SK-N-MC (cell line): Measurements from ENCODE around the gene UBXN6.

Experiments
- DNase-seq: peaks from one replicate; pipeline ENCODE4 v3.0.0-alpha.2; 2011; ENCODE audit warnings: low read depth, low spot score
- H3K27ac ChIP-seq: fragments of 200-600 bp; sonication (generic); 2 replicates; pipeline ENCODE4 v1.5.1; 2016; ENCODE audit warnings: mixed run types
- H3K36me3 ChIP-seq: fragments of 200-600 bp; sonication (generic); 2 replicates; pipeline ENCODE4 v1.6.1; 2017; ENCODE audit warnings: antibody characterized with exemption, low read length, mixed read lengths; ENCODE audit not compliant: insufficient read depth
- H3K4me3 ChIP-seq: fragments of 200-600 bp; sonication (generic); 2 replicates; pipeline ENCODE4 v1.5.1; 2016
- H3K9ac ChIP-seq: fragments of 200-600 bp; sonication (generic); 2 replicates; pipeline ENCODE4 v1.8.0; 2017; ENCODE audit warnings: mixed run types, mixed read lengths; ENCODE audit not compliant: insufficient read length
- H3K9me3 ChIP-seq: fragments of 200-600 bp; sonication (generic); 2 replicates; pipeline ENCODE4 v1.6.1; 2017; ENCODE audit warnings: low read depth, mild to moderate bottlenecking, antibody characterized with exemption, low read length, moderate library complexity, mixed read lengths
- EZH2 ChIP-seq: fragments of 200-600 bp; sonication (generic); IDR thresholded peaks from one replicate; pipeline ENCODE4 v1.6.1; 2017; ENCODE audit warnings: antibody characterized with exemption
- FOXP2 ChIP-seq: optimal IDR thresholded peaks from 2 replicates; pipeline ENCODE3; 2011; ENCODE audit warnings: mild to moderate bottlenecking, moderate library complexity; ENCODE audit not compliant: insufficient read depth; ENCODE audit errors: extremely low read length, control extremely low read depth
- POLR2AphosphoS5 ChIP-seq: IDR thresholded peaks from 2 replicates; pipeline ENCODE4 v1.6.1; 2012; ENCODE audit warnings: mild to moderate bottlenecking, low read depth, low read length, borderline replicate concordance

The UBXN6 gene

DNA sequence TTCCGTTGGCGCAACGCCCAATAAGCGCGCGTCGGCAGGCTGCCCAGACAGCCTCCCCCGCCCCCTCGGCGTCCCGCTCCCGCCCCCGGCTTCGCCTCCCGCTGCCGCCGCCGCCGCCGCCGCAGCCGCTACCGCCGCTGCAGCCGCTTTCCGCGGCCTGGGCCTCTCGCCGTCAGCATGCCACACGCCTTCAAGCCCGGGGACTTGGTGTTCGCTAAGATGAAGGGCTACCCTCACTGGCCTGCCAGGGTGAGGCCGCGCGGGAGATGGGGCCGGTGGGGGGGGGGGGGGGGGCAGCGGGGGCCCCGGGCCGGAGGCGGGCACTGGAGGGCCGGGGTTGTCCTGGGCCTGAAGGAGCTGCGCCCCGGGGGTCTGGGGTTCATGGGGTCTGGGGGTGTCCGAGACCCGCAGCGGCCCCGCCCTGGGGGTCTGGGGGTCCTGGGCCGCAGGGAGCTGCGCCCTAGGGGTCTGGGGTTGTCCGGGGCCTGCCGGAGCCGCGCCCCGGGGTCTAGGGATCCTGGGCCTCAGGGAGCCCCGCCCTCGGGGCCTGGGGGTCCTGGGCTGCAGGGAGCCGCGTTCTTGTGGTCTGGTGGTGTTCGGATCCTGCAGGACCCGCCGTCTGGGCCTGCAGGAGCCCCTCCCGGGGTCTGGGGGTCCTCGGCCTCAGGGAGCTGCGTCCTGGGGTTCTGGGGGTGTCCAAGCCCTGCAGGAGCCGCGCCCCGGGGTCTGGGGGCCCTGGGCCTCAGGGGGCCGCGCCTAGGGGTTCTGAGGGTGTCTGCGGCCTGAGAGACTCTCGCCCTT, 14.8 kb upstream of the UBXN6 start, which contains the start of gene HDGFL2:
HDGFL2 (plus strand) TSS at position 124 of the 801 bp plus-strand sequence; CDS start at position 178, 54 bp downstream.
- peak within 1 kb of the TSS; percentile 78 for H3K27ac ChIP-seq
- no peak for DNase-seq
- TF ChIP-seq EZH2 (no peak), POLR2AphosphoS5 (no peak; the same call in 1 of the 2 replicates), FOXP2 (no peak)

DNA sequence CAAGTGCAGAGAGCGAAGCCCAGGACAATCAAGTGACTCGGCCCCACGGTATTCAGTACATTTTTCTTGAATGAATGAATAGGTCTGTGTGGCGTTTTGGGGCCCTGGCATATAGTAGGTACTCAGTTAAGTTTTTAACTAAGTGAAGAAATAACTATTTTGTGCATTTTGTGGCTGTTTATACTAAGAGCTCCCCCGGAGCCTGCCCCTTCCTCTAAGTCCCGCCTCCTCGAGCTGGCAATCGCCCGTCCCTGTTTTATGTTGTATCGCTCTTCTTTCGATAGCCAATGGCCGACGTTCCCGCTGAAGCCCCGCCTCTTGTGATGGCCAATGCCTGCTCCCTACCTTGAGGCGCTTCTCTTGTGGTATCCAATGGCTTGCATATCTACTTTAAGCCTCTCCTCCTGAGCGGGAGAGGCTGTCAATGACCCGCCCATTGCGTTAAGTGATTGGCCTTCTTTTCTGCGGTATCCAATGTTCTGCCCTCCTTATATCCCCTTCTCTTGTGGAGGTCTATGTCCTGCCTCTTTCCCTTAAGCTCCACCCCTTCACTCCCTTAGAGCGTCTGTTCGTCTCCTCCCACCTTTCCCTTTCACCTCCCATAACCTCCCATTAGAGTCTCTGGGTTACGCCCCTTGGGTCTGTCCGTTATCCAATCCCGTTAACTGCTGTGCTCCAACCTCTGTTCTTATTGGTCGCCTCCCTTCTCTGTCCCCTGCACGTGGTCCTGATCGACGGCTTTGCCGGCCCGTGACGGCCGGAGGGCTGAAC, 14.0 kb upstream of the UBXN6 start:
- Histone ChIP-seq H3K36me3 (peaks cover 8% of the 10 kb centered on the region; the same call in 1 of the 2 replicates), H3K4me3 (peak overlapping the region; percentile 94), H3K9ac (peak overlapping the region; percentile 87), H3K27ac (peak overlapping the region; percentile 78), H3K9me3 (no peaks in the 10 kb centered on the region)
- peak; percentile 100 for DNase-seq
- TF ChIP-seq POLR2AphosphoS5 (0 out of 2 replicates have a peak, but pooled peaks have one; percentile 38), EZH2 (no peak)

More for the DNA sequence above, 14.8 kb upstream of the UBXN6 start, which contains the start of gene HDGFL2:
- peak within 1 kb of the TSS; percentile 94 for H3K4me3 ChIP-seq
- peak within 1 kb of the TSS; percentile 87 for H3K9ac ChIP-seq
- no peaks in the 10 kb centered on the region for H3K9me3 ChIP-seq
- H3K36me3 ChIP-seq, result peaks cover 16% of the 10 kb centered on the region; the same call in 1 of the 2 replicates

- no peak overlapping the region for H3K9ac ChIP-seq
- DNase-seq, result no peak
- H3K27ac ChIP-seq, result no peak overlapping the region
- H3K9me3 ChIP-seq, result no peaks in the 10 kb centered on the region
- H3K36me3 ChIP-seq, result no peaks in the 10 kb centered on the region
- TF ChIP-seq FOXP2 (no peak), EZH2 (no peak)
- no peak overlapping the region for H3K4me3 ChIP-seq
These were observed 10.2 kb upstream of the UBXN6 start for GRCh38 chr19:4467835-4468234.

DNA sequence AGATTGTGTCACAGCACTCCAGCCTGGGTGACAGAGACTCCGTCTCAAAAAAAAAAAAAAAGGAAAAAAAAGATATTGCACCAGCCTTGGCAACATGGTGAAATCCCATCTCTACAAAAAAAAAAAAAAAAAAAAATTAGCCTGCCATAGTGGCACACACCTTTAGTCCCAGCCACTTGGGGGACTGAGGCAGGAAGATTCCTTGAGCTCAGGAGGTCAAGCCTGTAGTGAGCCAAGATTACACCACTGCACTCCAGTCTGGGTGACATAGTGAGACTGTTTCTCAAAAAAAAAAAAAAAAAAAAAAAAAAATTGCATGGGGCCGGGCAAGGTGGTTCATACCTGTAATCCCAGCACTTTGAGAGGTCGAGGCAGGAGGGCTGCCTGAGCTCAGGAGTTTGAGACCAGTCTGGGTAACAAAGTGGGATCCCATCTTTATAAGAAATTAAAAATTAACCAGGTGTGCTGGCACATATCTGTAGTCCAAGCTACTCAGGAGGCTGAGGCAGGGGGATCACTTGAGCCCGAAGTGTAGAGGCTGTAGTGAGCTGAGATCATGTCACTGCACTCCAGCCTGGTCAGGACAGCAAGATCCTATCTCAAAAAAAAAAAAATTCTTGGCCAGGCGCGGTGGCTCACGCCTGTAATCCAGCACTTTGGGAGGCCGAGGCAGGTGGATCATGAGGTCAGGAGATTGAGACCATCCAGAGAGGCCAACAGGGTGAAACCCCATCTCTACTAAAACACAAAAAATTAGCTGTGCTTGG, 7.4 kb upstream of the UBXN6 start:
- H3K27ac ChIP-seq, result no peak overlapping the region
- no peak overlapping the region for H3K9ac ChIP-seq
- H3K9me3 ChIP-seq, result no peaks in the 10 kb centered on the region
- H3K36me3 ChIP-seq, result no peaks in the 10 kb centered on the region
- TF ChIP-seq FOXP2 (no peak), EZH2 (no peak), POLR2AphosphoS5 (no peak)
- no peak overlapping the region for H3K4me3 ChIP-seq
- no peak for DNase-seq

- peak overlapping the region; percentile 86; the same call in 1 of the 2 replicates for H3K27ac ChIP-seq
- peak overlapping the region; percentile 84 for H3K4me3 ChIP-seq
- peaks cover 10% of the 10 kb centered on the region; the same call in 1 of the 2 replicates for H3K36me3 ChIP-seq
- peak overlapping the region; percentile 90 for H3K9ac ChIP-seq
- no peak for TF ChIP-seq FOXP2
- no peak for TF ChIP-seq EZH2
- no peak for TF ChIP-seq POLR2AphosphoS5
- no peak for DNase-seq
- no peaks in the 10 kb centered on the region for H3K9me3 ChIP-seq
These were observed 546 bp downstream of the UBXN6 start for GRCh38 chr19:4456843-4457653.

GRCh38 chr19:4456476-4456842, 1.1 kb downstream of the UBXN6 start:
- H3K9ac ChIP-seq, result peak overlapping the region; percentile 67
- peaks cover 10% of the 10 kb centered on the region; the same call in 1 of the 2 replicates for H3K36me3 ChIP-seq
- H3K4me3 ChIP-seq, result peak overlapping the region; percentile 84
- no peak for DNase-seq
- TF ChIP-seq POLR2AphosphoS5, result no peak
- no peak for TF ChIP-seq EZH2
- no peak for TF ChIP-seq FOXP2
- H3K9me3 ChIP-seq, result no peaks in the 10 kb centered on the region
- no peak overlapping the region for H3K27ac ChIP-seq

GRCh38 chr19:4455719-4456475, 1.7 kb downstream of the UBXN6 start:
- Histone ChIP-seq H3K27ac (no peak overlapping the region), H3K4me3 (peak overlapping the region; percentile 84; the same call in 1 of the 2 replicates), H3K9me3 (no peaks in the 10 kb centered on the region), H3K36me3 (peaks cover 10% of the 10 kb centered on the region; the same call in 1 of the 2 replicates), H3K9ac (no peak overlapping the region)
- DNase-seq, result no peak
- TF ChIP-seq POLR2AphosphoS5 (no peak), EZH2 (no peak), FOXP2 (no peak)
